ENCODE data around the gene CDC14A.

DNA sequence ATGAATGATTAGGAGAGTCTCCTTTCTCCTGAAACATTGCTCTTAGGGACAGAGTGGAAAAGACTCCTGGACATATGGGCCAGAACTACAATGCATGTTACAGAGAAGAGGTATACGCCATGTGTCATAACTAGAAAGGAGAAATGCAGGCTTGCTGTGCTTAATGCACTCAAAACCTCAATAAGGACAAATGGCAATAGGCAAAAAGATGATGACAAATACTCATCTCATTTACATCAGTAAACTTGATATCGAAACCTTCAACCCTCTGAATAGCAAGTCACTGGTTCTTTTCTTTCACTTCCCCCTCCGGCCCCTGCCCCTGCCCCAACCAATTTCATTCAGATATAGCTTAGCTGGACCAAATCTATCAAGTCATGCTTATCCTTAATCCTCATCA is 183.7 kb downstream of the CDC14A start:
- TF ChIP-seq RAD21 (conservative IDR thresholded peaks at IDR 0.05): no peak
- no peak for TF ChIP-seq EZH2 (IDR thresholded peaks at IDR 0.05; ENCODE audit: borderline replicate concordance, insufficient read depth, low read length, poor library complexity, severe bottlenecking)
- TF ChIP-seq EP300 (conservative IDR thresholded peaks at IDR 0.05; ENCODE audit: poor library complexity, severe bottlenecking): no peak
- TF ChIP-seq CTCF (IDR thresholded peaks at IDR 0.05; ENCODE audit: poor library complexity, severe bottlenecking): no peak
- no peak for TF ChIP-seq MXI1 (conservative IDR thresholded peaks at IDR 0.05; ENCODE audit: poor library complexity, severe bottlenecking)
